Peyer's patch (tissue), 4 donors: ENCODE measurements around the gene UBR3. TPM values are rescaled to one million over a fixed set of nuclear protein-coding genes. Genes with fewer than 3 reads are reported as not detected.

Experiments used
- DNase-seq, 3 donors: peaks; one replicate each; pipeline ENCODE4 v3.0.0-alpha.2; 2017 to 2019
- H3K27ac ChIP-seq, 4 donors: fragments of 200-600 bp; sonication (generic); one replicate each; pipeline ENCODE4 v1.5.1; 2016 to 2019
- H3K27me3 ChIP-seq, 2 donors: fragments of 200-600 bp; sonication (generic); one replicate each; pipeline ENCODE4 v1.5.1; 2019
- H3K36me3 ChIP-seq, 3 donors: fragments of 200-600 bp; sonication (generic); one replicate each; pipeline ENCODE4 v1.5.1; 2016 to 2019
- H3K4me1 ChIP-seq, 4 donors: fragments of 200-600 bp; sonication (generic); one replicate each; pipeline ENCODE4 v1.5.1; 2016 to 2019
- H3K4me3 ChIP-seq, 4 donors: fragments of 200-600 bp; sonication (generic); 1 replicate in 3 of 4; 2 replicates in 1 of 4; pipeline ENCODE4 v1.5.1; 2016 to 2019; ENCODE audit warnings: mild to moderate bottlenecking in 1 of 4
- H3K9me3 ChIP-seq, 4 donors: fragments of 200-600 bp; sonication (generic); one replicate each; pipeline ENCODE4 v1.5.1; 2016 to 2019; ENCODE audit warnings: mild to moderate bottlenecking in 1 of 4
- CTCF ChIP-seq, 6 experiments: fragments of 450-650 bp in 4 of 6; fragments of 200-600 bp in 2 of 6; sonication (generic) in 1 of 6; IDR thresholded peaks; one replicate each; pipeline ENCODE4 v1.5.1; 2017 to 2019; ENCODE audit warnings: antibody characterized with exemption in 6 of 6, mild to moderate bottlenecking in 3 of 6, moderate library complexity in 1 of 6
- POLR2A ChIP-seq, 2 donors: fragments of 450-650 bp; IDR thresholded peaks; one replicate each; pipeline ENCODE4 v1.5.1; 2017; ENCODE audit warnings: antibody characterized with exemption in 2 of 2, mild to moderate bottlenecking in 2 of 2, moderate library complexity in 2 of 2
- total RNA-seq, 4 donors: library from RNA; depleted of rRNA; stranded (reverse); fragments of >200 nt; gene quantifications; one replicate each; pipeline ENCODE4 v1.1.0, GENCODE V29; 2016

UBR3 gene
- total RNA-seq, 4 donors from 2014 or later: 45.4 to 90.0 (median 72.4) TPM

- DNase-seq: no peak
- Histone ChIP-seq H3K27me3 (no peaks in the 10 kb centered on the region), H3K27ac (no peak overlapping the region), H3K36me3 (peaks cover 0 to under 1% (median 0%) of the 10 kb centered on the region in 3 donors), H3K4me1 (no peaks in the 10 kb centered on the region), H3K9me3 (no peaks in the 10 kb centered on the region), H3K4me3 (no peak overlapping the region)
- TF ChIP-seq CTCF (IDR thresholded peaks at IDR 0.05) (no peak), POLR2A (IDR thresholded peaks at IDR 0.05) (no peak)
Observed at GRCh38 chr2:169983506-169983905, 156.3 kb downstream of the UBR3 start.

GRCh38 chr2:169984145-169984544 lies 156.9 kb downstream of the UBR3 start:
- Histone ChIP-seq H3K4me1 (no peaks in the 10 kb centered on the region), H3K9me3 (no peaks in the 10 kb centered on the region), H3K27me3 (no peaks in the 10 kb centered on the region), H3K4me3 (no peak overlapping the region), H3K27ac (no peak overlapping the region), H3K36me3 (peaks cover 0 to 5% (median 0%) of the 10 kb centered on the region in 3 donors)
- TF ChIP-seq POLR2A (IDR thresholded peaks at IDR 0.05) (no peak), CTCF (IDR thresholded peaks at IDR 0.05) (no peak)
- DNase-seq: no peak

- H3K4me3 ChIP-seq: no peak overlapping the region
- no peak overlapping the region for H3K27ac ChIP-seq
- H3K9me3 ChIP-seq: no peaks in the 10 kb centered on the region
- TF ChIP-seq CTCF (IDR thresholded peaks at IDR 0.05): no peak
- TF ChIP-seq POLR2A (IDR thresholded peaks at IDR 0.05): no peak
- peaks cover 0 to 15% (median 0%) of the 10 kb centered on the region in 3 donors for H3K36me3 ChIP-seq
- no peaks in the 10 kb centered on the region for H3K27me3 ChIP-seq
- no peaks in the 10 kb centered on the region for H3K4me1 ChIP-seq
- no peak for DNase-seq
Observed at GRCh38 chr2:169994752-169995151, 167.5 kb downstream of the UBR3 start.

DNA sequence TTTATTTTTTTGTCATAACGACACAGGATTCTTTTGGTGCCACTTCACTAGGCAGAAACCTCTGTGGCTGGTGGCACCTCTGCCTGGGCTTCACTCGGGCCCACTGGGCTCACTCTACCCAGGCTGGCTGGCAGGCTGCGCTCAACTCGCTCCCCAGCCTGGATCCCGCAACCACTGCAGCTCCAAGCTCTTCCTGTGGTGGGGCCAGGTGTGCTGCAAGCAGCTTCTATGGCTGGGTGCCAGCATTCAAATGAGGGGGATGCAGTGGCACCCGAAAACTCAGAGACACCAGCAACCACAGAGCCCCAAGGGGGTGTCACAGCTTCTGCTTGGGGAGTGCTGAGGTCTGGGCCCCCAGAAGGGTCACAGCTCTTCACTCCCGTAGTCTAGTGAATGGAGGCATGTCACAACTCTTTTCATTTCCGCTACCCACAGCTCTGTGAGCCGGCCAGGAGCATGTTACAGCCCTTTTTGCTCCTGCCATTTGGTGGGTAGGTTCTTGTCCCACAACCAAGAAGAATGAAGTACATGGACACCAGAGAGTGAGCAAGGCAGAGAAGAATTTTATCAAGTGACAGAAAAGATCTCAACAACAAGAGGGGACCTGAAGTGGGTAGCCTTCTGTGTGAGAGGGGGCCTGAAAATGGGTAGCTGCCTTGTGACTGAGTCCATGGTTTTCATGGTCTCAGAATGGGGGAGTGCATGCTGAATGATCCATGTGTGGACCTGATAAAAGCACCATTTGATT lies 170.1 kb downstream of the UBR3 start:
- Histone ChIP-seq H3K4me3 (no peak overlapping the region), H3K27me3 (no peaks in the 10 kb centered on the region), H3K27ac (no peak overlapping the region), H3K36me3 (peaks cover 0 to 16% (median 0%) of the 10 kb centered on the region in 3 donors), H3K9me3 (no peaks in the 10 kb centered on the region), H3K4me1 (no peaks in the 10 kb centered on the region)
- no peak for DNase-seq
- TF ChIP-seq POLR2A (IDR thresholded peaks at IDR 0.05): no peak
- no peak for TF ChIP-seq CTCF (IDR thresholded peaks at IDR 0.05)

DNA sequence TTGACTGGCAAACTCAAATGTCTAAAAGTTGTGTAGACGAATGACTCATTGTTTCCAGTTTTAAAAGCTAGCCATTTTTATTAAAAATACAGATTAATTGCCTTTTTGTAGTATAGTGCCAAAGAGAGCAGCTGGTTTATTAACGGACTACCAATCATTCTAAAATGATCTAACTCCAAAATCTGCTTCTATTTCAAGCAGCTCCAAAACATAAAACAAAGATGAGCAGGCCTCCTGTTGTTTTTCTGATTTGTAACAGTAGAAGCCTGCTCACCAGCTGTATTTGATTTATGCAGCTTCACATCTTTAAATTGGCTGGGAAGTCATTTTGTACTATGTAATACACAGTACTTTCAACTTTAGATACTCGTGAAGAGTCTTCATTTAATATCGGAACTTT lies 171.8 kb downstream of the UBR3 start:
- H3K27me3 ChIP-seq: no peaks in the 10 kb centered on the region
- no peaks in the 10 kb centered on the region for H3K9me3 ChIP-seq
- no peak for TF ChIP-seq POLR2A (IDR thresholded peaks at IDR 0.05)
- TF ChIP-seq CTCF (IDR thresholded peaks at IDR 0.05): no peak
- H3K36me3 ChIP-seq: peaks cover 0 to 28% (median 0%) of the 10 kb centered on the region in 3 donors
- no peak overlapping the region for H3K4me3 ChIP-seq
- no peaks in the 10 kb centered on the region for H3K4me1 ChIP-seq
- no peak overlapping the region for H3K27ac ChIP-seq
- DNase-seq: no peak
